Kasumi-1 (cell line): ENCODE measurements around the gene STX18.

Experiments used
- DNase-seq, 2 experiments: peaks; one replicate each; lab custom pipeline; 2025; lab: John Stamatoyannopoulos, UW

STX18 gene

GRCh38 chr4:4377732-4378460, 164.0 kb downstream of the STX18 start:
- no peak for DNase-seq

GRCh38 chr4:4377191-4377590, 164.7 kb downstream of the STX18 start:
- DNase-seq = no peak

GRCh38 chr4:4376074-4376473, 165.8 kb downstream of the STX18 start:
- no peak for DNase-seq

- no peak for DNase-seq
These were observed 167.3 kb downstream of the STX18 start for GRCh38 chr4:4374388-4375098.
